Measurements from ENCODE around the gene DYSF.

Gene DYSF

DNA sequence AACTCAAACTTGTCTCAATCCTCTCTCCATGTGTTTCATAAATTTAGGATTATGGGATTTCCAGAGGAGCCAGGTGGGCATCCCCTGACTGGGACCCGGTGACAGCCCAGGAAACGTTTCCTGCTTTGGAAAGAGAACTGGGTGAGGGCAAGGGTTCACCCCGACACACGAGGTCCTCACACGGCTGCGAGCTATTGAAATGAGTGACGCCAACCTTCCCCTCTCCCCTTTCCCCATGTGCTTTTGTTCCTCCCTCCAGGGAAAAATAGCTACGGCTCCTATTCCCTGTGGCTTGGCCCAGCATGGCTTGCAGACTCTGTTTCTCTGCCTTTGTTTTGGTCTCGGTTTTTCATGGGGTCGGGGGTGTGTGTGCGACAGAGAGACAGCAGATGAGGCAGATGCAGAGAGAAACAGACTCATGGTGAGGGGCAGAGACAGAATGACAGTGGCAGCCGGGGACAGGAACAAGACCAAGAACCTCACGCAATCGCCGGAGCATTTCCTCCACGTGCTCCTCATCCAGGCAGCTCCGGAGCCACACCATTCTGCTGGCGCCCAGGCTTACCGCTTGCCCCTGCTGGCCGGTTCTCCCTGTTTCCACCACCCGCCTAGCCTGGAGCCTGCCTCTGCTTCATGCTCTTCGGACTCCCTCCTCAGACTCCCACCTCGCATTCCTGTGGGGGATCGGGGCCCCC, 238.5 kb downstream of the DYSF start:
- DNase-seq (ENCODE audit: low read depth in 2 of 2): no peak

DNA sequence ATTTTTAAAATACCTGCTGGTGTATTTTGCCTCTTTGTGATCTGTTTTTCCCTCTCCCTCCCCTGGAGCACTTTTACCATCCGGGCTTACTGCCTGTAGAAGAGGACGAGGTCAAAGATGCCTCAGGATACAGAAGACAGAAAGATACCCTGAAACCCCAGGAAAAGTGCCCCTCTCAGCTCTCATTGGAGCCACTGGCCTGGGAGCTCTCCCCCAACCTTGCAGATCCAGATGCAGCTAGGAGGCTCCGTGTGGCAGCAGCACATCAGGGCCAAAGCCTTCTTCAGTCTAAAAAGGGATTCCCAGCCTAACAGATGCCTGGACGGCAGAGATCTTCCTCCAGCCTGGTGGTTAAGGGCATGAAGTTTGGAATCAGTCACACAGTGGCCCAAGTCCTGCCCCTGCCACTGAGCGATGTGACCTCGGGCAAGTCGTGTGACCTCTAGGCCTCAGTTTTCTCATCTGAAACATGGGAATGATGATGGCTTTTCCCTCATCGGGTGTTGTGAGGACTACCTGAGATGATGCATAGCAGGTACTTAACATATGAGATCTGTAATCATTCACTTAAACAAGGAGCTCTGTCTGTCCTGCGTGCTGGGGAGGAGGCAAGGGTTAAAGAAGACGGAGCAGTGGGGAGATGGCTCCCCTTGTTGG, 239.4 kb downstream of the DYSF start:
- DNase-seq (ENCODE audit: low read depth in 2 of 2): no peak

DNA sequence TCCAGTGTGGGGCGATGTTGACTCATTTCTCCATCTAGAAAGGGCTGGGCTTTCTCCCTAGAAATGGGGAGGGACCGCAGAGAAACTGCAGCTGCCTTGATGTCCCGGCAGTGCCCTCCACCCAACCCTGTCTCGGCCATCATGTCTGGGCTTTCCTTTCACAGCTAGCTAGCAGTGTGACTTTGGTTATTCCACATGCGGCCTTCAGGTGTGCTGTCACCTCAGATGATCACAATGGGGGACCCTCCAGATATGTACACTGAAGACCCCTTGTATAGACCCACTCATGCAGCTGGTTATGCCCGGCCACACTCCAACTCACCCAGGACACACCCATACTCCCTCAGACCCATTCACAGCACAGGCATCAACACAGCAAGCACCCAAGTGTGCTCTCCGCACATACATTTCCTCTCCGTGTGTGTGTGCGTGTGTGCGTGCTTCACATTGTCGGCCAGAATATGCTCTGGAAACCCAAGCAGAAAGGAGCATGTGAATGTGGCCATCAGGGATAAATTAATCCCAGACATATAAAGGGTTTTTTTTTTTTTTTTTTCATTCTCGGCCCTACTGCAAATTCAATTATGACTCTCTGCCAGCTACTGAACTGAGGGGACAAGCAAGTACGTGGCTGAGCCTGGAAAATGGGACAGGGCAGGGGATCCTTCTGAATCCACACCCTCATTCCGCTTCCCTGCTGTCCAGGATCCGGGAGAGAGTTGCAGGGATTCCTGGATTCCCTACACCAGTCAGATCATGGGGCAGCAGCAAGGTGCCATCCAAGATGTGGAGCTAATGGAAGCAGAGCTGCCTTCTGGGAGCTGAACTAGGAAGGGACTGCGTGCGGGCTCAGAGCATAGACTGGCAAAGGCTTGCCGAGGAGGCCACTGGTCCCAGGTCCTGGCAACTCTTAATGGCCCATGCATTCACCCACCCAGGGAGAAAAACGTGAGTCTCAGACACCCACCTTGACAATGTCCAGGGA, 240.2 kb downstream of the DYSF start:
- no peak for DNase-seq (ENCODE audit: low read depth in 2 of 2)

- no peak for DNase-seq (ENCODE audit: low read depth in 2 of 2)
These were observed 241.3 kb downstream of the DYSF start for GRCh38 chr2:71694501-71695234.

GRCh38 chr2:71695235-71696120, 242.1 kb downstream of the DYSF start:
- DNase-seq (ENCODE audit: low read depth in 2 of 2): no peak

- no peak for DNase-seq (ENCODE audit: low read depth in 2 of 2)
These were observed 243.0 kb downstream of the DYSF start for GRCh38 chr2:71696381-71696780.

GRCh38 chr2:71697106-71698004, 244.0 kb downstream of the DYSF start:
- no peak for DNase-seq (ENCODE audit: low read depth in 2 of 2)

DNA sequence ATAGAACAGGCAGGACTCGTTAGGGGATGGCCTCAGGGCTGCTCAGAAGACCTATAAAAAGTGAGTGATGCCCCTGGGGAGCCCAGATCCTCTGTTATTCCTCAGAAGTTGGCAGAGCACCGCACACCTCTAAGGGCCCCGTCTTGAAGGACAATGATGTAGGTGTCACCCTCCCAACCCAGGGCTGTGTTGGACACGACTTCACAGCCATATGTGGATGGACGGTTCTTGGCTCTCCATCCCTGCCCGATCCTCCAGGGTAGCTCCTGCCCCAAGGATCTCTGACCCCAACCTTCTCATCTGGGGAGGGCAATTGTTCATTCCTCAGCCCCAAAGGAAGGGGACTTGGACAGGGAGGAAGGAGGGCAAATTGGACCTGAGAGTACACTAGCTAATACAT, 246.1 kb downstream of the DYSF start:
- DNase-seq (ENCODE audit: low read depth in 2 of 2): no peak

DNA sequence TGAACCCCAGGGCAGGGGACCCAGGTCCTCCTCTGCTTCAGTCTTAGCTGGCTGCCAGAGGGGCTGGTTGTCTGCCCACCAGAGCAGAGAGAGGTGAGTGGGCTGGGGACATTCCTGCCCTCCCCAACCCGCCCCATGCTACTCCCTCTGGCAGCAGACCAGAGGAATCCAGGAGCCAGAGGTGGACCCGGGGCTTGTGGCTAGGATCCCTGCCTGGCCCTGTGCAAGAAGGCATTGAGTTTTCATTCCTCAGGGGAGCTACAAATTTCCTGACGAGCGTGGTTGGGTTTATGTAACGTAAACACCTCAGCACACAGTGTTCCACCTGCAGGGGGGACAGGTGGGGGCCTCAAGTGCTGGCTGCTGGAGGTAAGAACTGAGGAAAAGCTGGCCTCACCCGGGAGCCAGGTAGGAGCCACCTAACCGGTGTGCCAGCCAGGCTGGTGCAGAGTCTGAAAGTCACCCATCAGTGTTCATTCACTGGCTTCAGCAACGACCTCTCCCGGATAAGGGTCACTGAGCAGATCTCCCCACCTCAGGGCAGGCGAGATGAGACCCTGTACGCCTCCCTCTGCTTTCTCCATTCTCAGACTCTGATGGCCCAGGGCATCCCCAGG, 246.8 kb downstream of the DYSF start:
- no peak for DNase-seq (ENCODE audit: low read depth in 2 of 2)

- DNase-seq (ENCODE audit: low read depth in 2 of 2): no peak
These were observed 247.5 kb downstream of the DYSF start for GRCh38 chr2:71700658-71701397.

DNA sequence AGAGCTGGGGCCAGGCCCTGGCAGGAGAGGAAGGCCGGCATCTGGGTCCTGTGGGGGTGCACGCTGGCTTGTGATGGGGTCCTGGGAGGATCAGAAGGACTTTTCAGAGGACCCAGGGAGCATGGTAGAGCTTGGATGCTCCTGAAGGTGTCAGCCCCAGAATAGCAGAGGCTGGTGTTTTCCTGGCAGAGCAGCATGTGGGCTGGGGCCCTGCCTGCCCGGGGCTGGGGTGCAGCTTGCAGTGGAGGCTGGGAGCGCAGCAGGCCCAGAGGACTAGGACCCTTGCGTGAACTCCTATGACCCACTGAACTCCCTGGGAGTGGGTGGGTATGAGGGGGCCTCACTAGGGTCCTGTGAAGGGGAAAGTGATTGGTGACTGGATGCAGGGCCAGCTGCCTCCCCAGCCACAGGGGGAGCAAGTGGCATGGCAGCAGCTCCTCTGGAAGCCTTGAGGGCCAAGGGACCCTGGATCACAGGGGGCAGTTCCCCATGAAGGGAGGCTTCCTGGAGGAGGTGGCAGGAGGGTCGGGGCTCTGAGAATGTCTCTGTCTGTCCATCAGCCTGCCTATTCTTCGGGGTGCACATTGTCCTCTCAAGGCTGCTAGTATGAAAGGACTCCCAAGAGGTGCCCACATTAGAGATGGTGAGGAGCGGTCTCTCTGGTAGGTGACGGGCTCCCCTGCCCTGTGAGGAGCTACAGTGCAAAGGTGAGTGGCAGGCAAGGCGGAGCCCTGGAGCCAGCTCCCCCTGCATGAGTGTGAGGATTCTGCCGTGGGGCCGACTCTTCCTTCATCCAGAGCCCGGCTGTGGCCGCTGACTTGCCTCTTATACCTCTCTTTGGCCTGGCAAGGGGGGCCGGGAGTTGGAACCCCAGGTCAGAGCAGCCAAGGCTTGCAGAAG, 249.0 kb downstream of the DYSF start:
- no peak for DNase-seq (ENCODE audit: low read depth in 2 of 2)

DNA sequence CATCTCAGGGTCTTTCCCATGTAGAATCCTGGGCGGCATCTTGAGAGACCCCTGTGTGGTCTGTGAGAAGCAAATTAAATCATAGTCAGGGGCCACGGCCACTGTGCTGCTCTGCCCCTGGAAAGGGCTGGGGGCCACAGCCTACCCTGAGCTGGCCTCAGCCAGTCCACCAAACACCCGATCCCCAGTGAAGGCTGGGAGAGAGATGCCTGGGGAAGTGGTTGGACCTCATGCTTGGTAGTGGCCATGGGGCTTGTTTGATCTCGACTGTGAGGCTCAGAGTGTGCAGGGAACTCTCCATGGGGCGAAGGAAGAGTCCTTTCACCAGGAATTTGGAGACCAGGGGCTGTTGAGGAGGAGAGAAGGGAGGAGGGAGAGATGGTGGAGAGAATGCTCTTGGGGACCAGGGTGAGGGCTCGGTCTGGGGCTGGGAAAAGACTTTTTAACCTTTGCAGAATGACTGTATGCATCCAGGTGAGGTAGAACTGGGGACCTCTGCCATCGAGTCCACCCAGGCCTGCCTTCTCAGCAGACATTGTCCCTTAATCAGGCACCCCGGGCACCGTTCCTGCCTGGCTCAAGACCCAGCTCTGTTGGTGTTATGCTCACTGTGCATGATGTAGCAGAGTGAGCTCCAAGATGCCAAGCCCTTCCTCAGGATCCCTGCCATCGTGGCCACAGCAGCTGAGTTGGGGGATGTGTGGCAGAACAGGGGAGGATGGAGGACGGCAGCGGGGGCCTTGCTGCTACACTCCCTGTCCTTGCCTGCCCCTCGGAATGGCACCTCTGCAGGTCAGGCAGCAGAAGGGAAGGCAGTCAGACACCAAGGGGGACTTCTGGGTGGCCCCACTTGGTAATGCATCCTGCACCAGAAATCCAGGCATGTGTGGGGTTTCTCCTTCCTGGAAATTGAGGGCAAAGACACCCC, 249.9 kb downstream of the DYSF start:
- DNase-seq (ENCODE audit: low read depth in 2 of 2): no peak

DNA sequence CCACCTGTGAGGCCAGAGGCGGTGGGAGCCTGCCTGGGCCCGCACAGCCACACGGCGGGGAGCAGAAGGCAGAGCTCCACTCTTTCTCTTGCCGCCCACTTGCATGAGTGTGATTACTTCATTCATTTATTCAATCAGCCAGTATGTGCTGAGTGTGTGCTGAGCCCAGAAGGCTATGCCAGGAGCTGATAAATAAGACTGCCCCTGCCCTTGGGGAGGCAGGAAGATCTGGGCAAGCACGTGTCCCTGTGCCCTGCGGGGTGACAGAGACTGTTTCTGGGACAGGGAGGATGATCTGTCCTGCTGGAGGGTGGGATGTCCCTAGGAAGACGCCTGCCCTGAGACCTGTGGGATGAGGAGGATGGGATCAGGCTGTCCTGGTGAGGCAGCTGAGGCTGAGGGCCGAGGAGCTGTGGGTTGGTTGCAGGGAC, 250.8 kb downstream of the DYSF start:
- no peak for DNase-seq (ENCODE audit: low read depth in 2 of 2)

DNA sequence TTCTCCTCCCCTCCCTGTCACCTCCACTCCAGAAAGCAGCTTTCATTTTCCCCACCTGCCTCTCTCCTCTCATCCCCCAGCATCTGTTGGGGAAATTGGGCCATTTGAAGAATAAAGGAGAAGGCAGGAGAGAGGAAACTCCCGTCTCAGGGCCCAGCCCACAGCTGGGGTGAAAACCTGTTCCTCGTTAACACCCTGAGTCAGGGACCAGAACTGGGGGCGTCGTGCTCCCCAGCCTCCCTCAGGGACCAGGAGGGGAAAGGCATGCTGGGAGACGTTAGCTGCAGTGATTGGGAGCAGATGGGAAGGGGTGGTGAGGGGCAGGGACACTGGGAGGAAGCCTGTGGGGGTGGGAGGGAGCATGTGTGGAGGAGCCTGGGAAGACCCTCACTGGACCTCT, 251.3 kb downstream of the DYSF start:
- DNase-seq (ENCODE audit: low read depth in 2 of 2): no peak

GRCh38 chr2:71705171-71705960, 252.0 kb downstream of the DYSF start:
- no peak for DNase-seq (ENCODE audit: low read depth in 2 of 2)

DNA sequence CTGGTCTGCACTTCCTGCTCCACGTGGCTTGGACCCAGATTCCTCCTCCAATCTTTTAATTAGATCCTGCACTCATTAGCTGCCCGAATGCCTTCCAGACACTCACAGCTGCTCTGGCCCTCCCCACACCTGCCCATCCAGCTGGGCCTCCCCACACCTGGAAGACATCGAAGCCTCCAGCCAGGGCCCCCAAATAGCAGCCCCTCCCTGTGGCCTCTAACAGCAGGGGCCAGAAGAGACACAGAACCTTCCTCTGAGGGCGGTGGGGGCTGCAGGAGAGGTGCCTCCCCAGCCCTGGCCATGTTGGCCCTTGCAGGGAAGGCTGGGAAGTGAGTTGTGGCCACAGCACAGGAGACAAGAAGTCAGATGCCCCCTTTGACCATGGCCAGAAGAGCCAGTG, 252.8 kb downstream of the DYSF start:
- DNase-seq (ENCODE audit: low read depth in 2 of 2): no peak

All from stimulated activated CD8-positive, alpha-beta memory T cell treated with anti-CD3 and anti-CD28 coated beads, Interleukin-15, amount 100 ng/mL, for 48 hours (primary cell).